ENCODE results near the gene CBL.
A peak's percentile ranks its signal among the peaks of the same experiment; 100 is the strongest.

CBL gene

GRCh38 chr11:119357074-119357473, 150.9 kb downstream of the CBL start:
- TF ChIP-seq, protein P1, sequence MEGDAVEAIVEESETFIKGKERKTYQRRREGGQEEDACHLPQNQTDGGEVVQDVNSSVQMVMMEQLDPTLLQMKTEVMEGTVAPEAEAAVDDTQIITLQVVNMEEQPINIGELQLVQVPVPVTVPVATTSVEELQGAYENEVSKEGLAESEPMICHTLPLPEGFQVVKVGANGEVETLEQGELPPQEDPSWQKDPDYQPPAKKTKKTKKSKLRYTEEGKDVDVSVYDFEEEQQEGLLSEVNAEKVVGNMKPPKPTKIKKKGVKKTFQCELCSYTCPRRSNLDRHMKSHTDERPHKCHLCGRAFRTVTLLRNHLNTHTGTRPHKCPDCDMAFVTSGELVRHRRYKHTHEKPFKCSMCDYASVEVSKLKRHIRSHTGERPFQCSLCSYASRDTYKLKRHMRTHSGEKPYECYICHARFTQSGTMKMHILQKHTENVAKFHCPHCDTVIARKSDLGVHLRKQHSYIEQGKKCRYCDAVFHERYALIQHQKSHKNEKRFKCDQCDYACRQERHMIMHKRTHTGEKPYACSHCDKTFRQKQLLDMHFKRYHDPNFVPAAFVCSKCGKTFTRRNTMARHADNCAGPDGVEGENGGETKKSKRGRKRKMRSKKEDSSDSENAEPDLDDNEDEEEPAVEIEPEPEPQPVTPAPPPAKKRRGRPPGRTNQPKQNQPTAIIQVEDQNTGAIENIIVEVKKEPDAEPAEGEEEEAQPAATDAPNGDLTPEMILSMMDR (conservative IDR thresholded peaks at IDR 0.05; ENCODE audit: control insufficient read depth, insufficient read depth, low read depth, low read length) = no peak
- no peak for DNase-seq (ENCODE audit: low read depth)
- H3K4me3 ChIP-seq (ENCODE audit: control insufficient read depth, low read depth, low read length) = peak overlapping the region; percentile 61
